OCI-LY7 (cell line): ENCODE data around the gene MSRB1.

ENCODE experiments used
- EZH2phosphoT487 ChIP-seq: fragments of 200-600 bp; sonication (generic); IDR thresholded peaks from 2 replicates; pipeline ENCODE4 v1.6.1; 2018; ENCODE audit warnings: low read depth, borderline replicate concordance, mild to moderate bottlenecking, mixed run types, antibody characterized with exemption, low read length, moderate library complexity, mixed read lengths
- TF ChIP-seq, protein P1 (sequence below): fragments of 200-600 bp; sonication (generic); conservative IDR thresholded peaks from 2 replicates; pipeline ENCODE4 v1.5.1; 2014; ENCODE audit warnings: mild to moderate bottlenecking, antibody characterized with exemption, low read length, moderate library complexity, mixed read lengths

DNA sequence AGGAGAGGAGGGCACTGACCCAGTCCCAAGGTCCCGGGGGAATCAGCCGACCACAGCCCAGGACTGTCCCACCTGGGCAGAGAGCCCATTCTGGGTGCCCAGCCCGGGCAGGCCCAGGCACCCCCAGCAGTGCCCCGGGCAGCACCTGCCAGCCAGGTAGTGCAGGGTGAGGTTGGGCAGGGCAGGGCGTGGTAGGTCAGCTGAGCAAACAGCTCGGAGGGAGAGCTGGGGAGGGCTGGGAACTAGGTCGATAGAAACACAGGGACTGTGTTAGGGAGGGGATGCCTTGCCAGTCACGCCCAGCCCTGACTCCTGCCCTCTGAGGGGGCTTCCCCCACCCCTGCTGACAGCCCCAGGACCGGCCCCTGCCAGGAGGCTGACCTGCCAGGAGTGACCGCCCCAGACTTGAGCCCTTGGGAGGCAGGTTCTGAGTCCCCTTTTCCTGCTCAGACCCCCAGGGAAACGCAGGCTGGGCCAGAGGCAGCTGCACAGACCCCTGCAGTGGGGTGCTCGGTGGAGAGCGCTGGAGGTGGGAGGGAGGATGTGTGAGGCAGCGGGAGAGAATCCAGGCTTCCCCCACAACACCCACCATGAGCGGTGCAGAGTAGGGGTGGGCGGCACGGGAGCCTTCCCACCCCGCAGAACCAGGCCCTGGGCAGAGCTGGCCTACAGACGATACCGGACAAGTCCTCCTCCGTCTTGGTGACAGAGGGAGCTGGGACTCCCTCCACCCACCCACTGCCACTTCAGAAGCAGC, 29.5 kb downstream of the MSRB1 start:
- TF ChIP-seq, protein P1, sequence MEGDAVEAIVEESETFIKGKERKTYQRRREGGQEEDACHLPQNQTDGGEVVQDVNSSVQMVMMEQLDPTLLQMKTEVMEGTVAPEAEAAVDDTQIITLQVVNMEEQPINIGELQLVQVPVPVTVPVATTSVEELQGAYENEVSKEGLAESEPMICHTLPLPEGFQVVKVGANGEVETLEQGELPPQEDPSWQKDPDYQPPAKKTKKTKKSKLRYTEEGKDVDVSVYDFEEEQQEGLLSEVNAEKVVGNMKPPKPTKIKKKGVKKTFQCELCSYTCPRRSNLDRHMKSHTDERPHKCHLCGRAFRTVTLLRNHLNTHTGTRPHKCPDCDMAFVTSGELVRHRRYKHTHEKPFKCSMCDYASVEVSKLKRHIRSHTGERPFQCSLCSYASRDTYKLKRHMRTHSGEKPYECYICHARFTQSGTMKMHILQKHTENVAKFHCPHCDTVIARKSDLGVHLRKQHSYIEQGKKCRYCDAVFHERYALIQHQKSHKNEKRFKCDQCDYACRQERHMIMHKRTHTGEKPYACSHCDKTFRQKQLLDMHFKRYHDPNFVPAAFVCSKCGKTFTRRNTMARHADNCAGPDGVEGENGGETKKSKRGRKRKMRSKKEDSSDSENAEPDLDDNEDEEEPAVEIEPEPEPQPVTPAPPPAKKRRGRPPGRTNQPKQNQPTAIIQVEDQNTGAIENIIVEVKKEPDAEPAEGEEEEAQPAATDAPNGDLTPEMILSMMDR: no peak
- no peak for TF ChIP-seq EZH2phosphoT487
